LHCN-M2 (cell line): ENCODE data around the gene C1QTNF3. TPM values are rescaled to one million over a fixed set of nuclear protein-coding genes. Genes with fewer than 3 reads are reported as not detected.
"Not testable (repeated sequence)": the region's sequence is repeated elsewhere in the genome, so short reads cannot be mapped to it uniquely, and the experiment has no call there.

Experiments used
- DNase-seq: peaks from one replicate; pipeline ENCODE4 v3.0.0-alpha.2; 2012; ENCODE audit warnings: low read depth
- polyA plus RNA-seq: library from polyadenylated mRNA; unstranded; fragments of >200 nt; gene quantifications from one replicate; pipeline ENCODE4 v1.2.1, GENCODE V29; 2012; ENCODE audit warnings: missing spikeins
- total RNA-seq: library from RNA; depleted of rRNA; stranded (reverse); fragments of >200 nt; gene quantifications from 2 replicates; pipeline ENCODE4 v1.2.3, GENCODE V29; 2014; rRNA removed

Gene C1QTNF3
- 0.32 and 0.40 TPM in 2 replicates for total RNA-seq
- 0.35 TPM for polyA plus RNA-seq

- no peak for DNase-seq
These were observed at the start of gene C1QTNF3 for GRCh38 chr5:34043099-34043876. Gene C1QTNF3 (minus strand): TSS chr5:34043213. CDS start chr5:34043125, 88 bp downstream.

GRCh38 chr5:34091039-34091438 lies 48.0 kb upstream of the C1QTNF3 start:
- not testable (repeated sequence) for DNase-seq

DNA sequence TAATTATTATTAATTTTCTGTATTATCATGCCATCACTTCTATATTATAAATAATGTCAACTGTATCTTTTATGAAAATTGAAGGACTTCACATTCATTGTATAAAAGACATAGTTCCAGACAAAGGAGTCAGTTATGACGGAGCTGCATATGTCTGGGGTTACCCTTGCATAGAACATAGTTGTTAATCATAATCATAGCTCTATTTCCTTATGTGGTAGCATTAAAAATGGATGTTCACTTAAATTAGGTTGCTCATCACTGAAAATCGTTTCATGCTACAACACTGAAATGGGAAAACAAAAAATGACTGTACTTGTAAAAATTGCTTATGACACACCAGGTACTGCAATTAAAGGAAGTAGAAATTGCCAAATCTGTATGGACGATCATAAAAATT lies 46.8 kb upstream of the C1QTNF3 start:
- DNase-seq: not testable (repeated sequence)

GRCh38 chr5:34087728-34088127 lies 44.7 kb upstream of the C1QTNF3 start:
- not testable (repeated sequence) for DNase-seq

GRCh38 chr5:34083898-34084297 lies 40.9 kb upstream of the C1QTNF3 start:
- DNase-seq: not testable (repeated sequence)

- not testable (repeated sequence) for DNase-seq
These were observed 36.5 kb upstream of the C1QTNF3 start for GRCh38 chr5:34079505-34079904.

GRCh38 chr5:34077636-34078035 lies 34.6 kb upstream of the C1QTNF3 start:
- not testable (repeated sequence) for DNase-seq

GRCh38 chr5:34076719-34077364 lies 33.8 kb upstream of the C1QTNF3 start:
- DNase-seq: peak; percentile 36

DNA sequence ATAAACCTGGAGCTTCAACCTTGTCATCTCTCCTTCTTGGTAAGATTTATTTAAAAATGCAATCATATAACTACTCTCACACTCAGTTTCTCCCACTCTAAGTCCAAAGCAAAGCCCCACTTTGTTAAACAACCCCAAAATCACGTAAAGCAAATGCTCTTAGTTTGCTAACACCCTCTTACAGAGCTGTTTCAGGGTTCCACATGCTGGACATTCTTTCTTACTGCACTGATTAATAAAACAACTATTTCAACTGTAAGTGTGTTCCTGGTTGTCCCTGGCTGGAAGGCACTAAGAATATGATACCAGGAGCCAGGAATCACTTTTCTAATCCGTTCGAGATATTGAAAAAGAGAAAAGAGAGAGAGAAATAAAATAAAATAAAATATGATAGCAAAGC lies 31.5 kb upstream of the C1QTNF3 start:
- peak; percentile 30 for DNase-seq

DNA sequence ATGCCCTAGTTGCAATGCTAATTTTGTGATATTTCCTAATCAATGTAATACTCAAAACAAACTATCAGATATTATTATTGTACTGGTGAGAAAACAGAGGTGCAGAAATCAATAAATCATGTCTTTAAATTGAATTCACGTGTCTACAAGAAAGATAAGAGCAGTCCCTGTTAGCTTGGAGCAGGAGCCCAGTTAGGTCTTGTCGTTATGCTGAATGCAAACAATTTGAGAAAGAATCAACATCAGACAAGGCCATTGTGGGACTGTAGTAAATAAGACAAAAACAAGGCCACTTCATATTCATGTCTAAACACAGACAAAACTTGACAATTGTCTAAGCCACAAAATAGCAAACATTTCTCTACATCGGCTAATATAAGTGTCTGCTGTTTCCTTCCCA lies 31.1 kb upstream of the C1QTNF3 start:
- DNase-seq: not testable (repeated sequence)

GRCh38 chr5:34070626-34071025 lies 27.6 kb upstream of the C1QTNF3 start:
- not testable (repeated sequence) for DNase-seq

GRCh38 chr5:34064656-34065055 lies 21.6 kb upstream of the C1QTNF3 start:
- DNase-seq: no peak

DNA sequence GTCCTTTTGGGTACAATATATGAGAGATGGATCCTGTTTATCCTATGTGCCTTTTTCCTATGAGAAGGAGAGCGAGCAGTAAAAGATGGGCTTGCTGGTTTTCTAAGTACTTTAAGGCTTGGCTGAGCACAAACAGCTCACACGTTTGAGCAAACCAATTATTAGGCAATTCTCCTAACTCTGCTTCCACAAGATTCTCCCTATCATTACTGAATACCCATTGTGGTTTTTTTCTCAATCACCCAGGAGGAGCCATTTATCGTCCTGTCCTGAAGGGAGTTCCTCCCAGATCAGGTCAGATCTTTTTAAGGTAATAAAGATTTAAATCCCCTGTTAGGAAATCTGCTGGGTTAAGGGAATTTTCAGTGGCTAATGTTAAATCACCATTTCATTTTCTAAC lies 19.4 kb upstream of the C1QTNF3 start:
- no peak for DNase-seq

- DNase-seq: no peak
These were observed 19.0 kb upstream of the C1QTNF3 start for GRCh38 chr5:34061993-34062392.

- no peak for DNase-seq
These were observed 17.0 kb upstream of the C1QTNF3 start for GRCh38 chr5:34059977-34060376.

DNA sequence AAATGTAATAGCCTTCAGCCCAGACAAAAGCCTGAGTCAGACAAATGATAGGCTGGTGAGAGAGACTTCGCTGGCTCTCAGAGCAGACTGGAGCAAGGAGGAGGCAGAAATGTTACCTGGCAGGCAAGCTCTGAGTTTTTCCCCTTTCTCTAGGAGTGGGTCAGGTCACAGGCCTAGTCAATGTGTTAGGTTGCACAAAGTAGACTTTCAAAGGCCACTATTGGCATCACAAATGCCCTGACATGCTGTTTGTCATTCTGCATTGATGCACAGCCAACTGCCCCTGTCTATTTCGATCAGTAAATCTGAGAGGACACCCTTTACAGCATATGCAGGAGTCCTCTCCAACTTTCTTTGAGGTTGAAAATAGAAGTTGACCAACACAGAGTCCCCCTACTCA lies 15.5 kb upstream of the C1QTNF3 start:
- no peak for DNase-seq

GRCh38 chr5:34057569-34057968 lies 14.6 kb upstream of the C1QTNF3 start:
- DNase-seq: no peak

- peak; percentile 24 for DNase-seq
These were observed 14.1 kb upstream of the C1QTNF3 start for GRCh38 chr5:34057118-34057517.

- DNase-seq: peak; percentile 26
These were observed 12.7 kb upstream of the C1QTNF3 start for GRCh38 chr5:34055667-34056066.

DNA sequence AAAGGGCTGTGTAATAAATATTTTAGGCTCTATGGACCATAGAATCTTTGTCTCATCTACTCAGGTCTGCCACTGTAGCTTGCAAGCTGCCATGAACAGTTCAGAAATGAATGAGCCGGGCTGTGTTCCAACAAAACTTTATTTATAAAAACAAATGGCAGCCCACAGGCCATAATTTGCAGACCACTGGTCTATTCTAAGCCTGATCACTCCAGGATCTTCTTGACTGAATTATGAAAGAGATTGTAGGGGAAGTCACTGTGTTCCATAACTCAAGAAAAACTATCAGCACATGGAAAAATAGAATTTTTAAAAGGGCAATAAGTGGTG lies 11.4 kb upstream of the C1QTNF3 start:
- DNase-seq: no peak

- DNase-seq: no peak
These were observed 10.8 kb upstream of the C1QTNF3 start for GRCh38 chr5:34053571-34054399.

DNA sequence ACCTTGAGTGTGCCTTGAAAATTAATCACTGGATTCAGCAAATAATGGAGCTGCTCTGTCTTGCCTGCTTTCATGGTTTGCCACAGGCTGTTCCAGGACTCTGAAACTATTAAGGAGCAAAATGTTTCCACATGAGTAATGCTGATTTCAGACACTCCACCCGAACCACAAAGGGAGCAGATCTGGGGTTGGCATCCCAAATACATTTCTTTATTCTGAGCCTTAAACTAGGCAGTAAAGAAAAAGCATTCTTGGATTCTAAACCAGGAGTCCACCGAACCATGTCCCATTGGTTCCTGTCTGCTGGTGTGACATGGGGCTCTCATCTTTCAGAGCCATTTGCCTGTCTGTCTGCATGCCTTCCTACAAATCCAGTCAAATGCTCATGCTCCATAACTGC lies 10.1 kb upstream of the C1QTNF3 start:
- DNase-seq: peak; percentile 85
